Smooth muscle cell (in vitro differentiated cells): ENCODE data around the gene ATF7. TPM values are rescaled to one million over a fixed set of nuclear protein-coding genes. Genes with fewer than 3 reads are reported as not detected.

Experiments
- DNase-seq: peaks from one replicate; lab custom pipeline; 2025; ENCODE audit not compliant: unreplicated experiment; lab: John Stamatoyannopoulos, UW
- H2AFZ ChIP-seq: fragments of 200-600 bp; sonication (generic); 2 replicates; pipeline ENCODE4 v1.6.0; 2016; ENCODE audit warnings: antibody characterized with exemption, low read depth, mild to moderate bottlenecking
- H3F3A ChIP-seq: fragments of 200-600 bp; sonication (generic); 2 replicates; pipeline ENCODE4 v1.6.0; 2017; ENCODE audit warnings: antibody characterized with exemption, low read depth
- H3K27ac ChIP-seq: fragments of 200-600 bp; sonication (generic); 2 replicates; pipeline ENCODE4 v1.5.1; 2016; ENCODE audit warnings: low read depth, mild to moderate bottlenecking
- H3K27me3 ChIP-seq: fragments of 200-600 bp; sonication (generic); 2 replicates; pipeline ENCODE4 v1.6.1; 2016; ENCODE audit warnings: low read depth, mild to moderate bottlenecking
- H3K36me3 ChIP-seq: fragments of 200-600 bp; sonication (generic); 2 replicates; pipeline ENCODE4 v1.5.1; 2016; ENCODE audit warnings: low read depth
- H3K4me1 ChIP-seq: fragments of 200-600 bp; sonication (generic); 2 replicates; pipeline ENCODE4 v1.5.1; 2016; ENCODE audit warnings: low read depth
- H3K4me2 ChIP-seq: fragments of 200-600 bp; sonication (generic); 2 replicates; pipeline ENCODE4 v1.6.0; 2016; ENCODE audit warnings: mild to moderate bottlenecking
- H3K4me3 ChIP-seq: fragments of 200-600 bp; sonication (generic); 2 replicates; pipeline ENCODE4 v1.5.1; 2016; ENCODE audit warnings: mild to moderate bottlenecking
- H3K79me2 ChIP-seq: fragments of 200-600 bp; sonication (generic); 2 replicates; pipeline ENCODE4 v1.6.0; 2016; ENCODE audit warnings: low read depth, mild to moderate bottlenecking
- H3K9ac ChIP-seq: fragments of 200-600 bp; sonication (generic); 2 replicates; pipeline ENCODE4 v1.6.0; 2016; ENCODE audit warnings: low read depth
- H3K9me3 ChIP-seq: fragments of 200-600 bp; sonication (generic); replicated peaks from 2 replicates; pipeline ENCODE4 v1.5.1; 2016; ENCODE audit warnings: low read depth
- H4K20me1 ChIP-seq: fragments of 200-600 bp; sonication (generic); 2 replicates; pipeline ENCODE4 v1.6.0; 2016; ENCODE audit warnings: low read depth
- WGBS: methylation state at CpG from one replicate; pipeline ENCODE4 v1.1.7; 2016; ENCODE audit warnings: low lambda C conversion rate; 5-methylcytosine and 5-hydroxymethylcytosine counted together
- polyA plus RNA-seq: library from polyadenylated mRNA; unstranded; fragments of >200 nt; fragmentation: Nextera tagmentation; extraction: Ambion mirVana; gene quantifications from 2 replicates; pipeline ENCODE4 v1.2.1, GENCODE V29; 2016
- total RNA-seq: library from RNA; depleted of rRNA; stranded (reverse); fragments of >200 nt; gene quantifications from 2 replicates; pipeline ENCODE4 v1.2.3, GENCODE V29; 2014
- TF ChIP-seq, protein P1 (sequence below): fragments of 200-600 bp; sonication (generic); IDR thresholded peaks from 2 replicates; pipeline ENCODE4 v1.5.1; 2017; ENCODE audit warnings: borderline replicate concordance, mild to moderate bottlenecking, antibody characterized with exemption; ENCODE audit not compliant: insufficient read depth, poor library complexity, severe bottlenecking

Gene ATF7
- total and polyA plus RNA-seq, 2 experiments from 2014 or later: 15.2 to 28.5 TPM

DNA sequence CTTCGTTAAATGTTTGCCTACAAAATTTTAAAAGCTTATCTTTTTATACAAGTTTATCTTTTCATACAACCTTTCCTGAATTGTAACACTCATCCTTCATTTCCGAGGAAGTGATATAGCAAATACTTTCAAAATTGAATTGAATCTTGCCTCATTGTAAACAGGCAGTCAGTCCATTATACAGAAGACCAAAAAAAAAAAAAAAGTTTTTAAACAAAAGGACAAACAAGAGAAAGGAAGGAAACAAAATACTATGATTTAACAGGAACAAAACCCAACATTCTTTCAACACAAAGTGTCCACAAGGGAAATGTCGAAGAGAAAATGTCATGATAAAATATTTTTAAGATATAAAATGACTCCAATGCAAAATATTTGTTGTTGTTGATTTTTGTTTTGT lies 8.5 kb downstream of the ATF7 start:
- Histone ChIP-seq H3K27me3 (no peaks in the 10 kb centered on the region), H3K4me3 (no peak overlapping the region), H3K9ac (no peak overlapping the region), H3K9me3 (no peaks in the 10 kb centered on the region), H3K79me2 (peaks cover 95% of the 10 kb centered on the region), H3K4me2 (no peak overlapping the region), H2AFZ (no peak overlapping the region), H3K4me1 (no peaks in the 10 kb centered on the region), H3K36me3 (no peaks in the 10 kb centered on the region), H3K27ac (no peak overlapping the region), H4K20me1 (peaks cover 88% of the 10 kb centered on the region), H3F3A (no peaks in the 10 kb centered on the region)
- no peak for DNase-seq
- TF ChIP-seq, protein P1, sequence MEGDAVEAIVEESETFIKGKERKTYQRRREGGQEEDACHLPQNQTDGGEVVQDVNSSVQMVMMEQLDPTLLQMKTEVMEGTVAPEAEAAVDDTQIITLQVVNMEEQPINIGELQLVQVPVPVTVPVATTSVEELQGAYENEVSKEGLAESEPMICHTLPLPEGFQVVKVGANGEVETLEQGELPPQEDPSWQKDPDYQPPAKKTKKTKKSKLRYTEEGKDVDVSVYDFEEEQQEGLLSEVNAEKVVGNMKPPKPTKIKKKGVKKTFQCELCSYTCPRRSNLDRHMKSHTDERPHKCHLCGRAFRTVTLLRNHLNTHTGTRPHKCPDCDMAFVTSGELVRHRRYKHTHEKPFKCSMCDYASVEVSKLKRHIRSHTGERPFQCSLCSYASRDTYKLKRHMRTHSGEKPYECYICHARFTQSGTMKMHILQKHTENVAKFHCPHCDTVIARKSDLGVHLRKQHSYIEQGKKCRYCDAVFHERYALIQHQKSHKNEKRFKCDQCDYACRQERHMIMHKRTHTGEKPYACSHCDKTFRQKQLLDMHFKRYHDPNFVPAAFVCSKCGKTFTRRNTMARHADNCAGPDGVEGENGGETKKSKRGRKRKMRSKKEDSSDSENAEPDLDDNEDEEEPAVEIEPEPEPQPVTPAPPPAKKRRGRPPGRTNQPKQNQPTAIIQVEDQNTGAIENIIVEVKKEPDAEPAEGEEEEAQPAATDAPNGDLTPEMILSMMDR: no peak
- WGBS: 89% methylated on average over 3 of the region's 3 CpGs

- WGBS: 99% methylated on average over 4 of the region's 4 CpGs
- H4K20me1 ChIP-seq: peaks cover 95% of the 10 kb centered on the region
- H3K79me2 ChIP-seq: peaks cover 94% of the 10 kb centered on the region
- no peak overlapping the region for H3K9ac ChIP-seq
- H3F3A ChIP-seq: no peaks in the 10 kb centered on the region
- H3K4me1 ChIP-seq: no peaks in the 10 kb centered on the region
- no peak overlapping the region for H3K27ac ChIP-seq
- TF ChIP-seq, protein P1: no peak
- H3K4me3 ChIP-seq: no peak overlapping the region
- DNase-seq: no peak
- no peak overlapping the region for H2AFZ ChIP-seq
- H3K27me3 ChIP-seq: no peaks in the 10 kb centered on the region
- H3K36me3 ChIP-seq: no peaks in the 10 kb centered on the region
- no peaks in the 10 kb centered on the region for H3K9me3 ChIP-seq
- H3K4me2 ChIP-seq: no peak overlapping the region
These were observed 9.2 kb downstream of the ATF7 start for GRCh38 chr12:53616950-53617349.

DNA sequence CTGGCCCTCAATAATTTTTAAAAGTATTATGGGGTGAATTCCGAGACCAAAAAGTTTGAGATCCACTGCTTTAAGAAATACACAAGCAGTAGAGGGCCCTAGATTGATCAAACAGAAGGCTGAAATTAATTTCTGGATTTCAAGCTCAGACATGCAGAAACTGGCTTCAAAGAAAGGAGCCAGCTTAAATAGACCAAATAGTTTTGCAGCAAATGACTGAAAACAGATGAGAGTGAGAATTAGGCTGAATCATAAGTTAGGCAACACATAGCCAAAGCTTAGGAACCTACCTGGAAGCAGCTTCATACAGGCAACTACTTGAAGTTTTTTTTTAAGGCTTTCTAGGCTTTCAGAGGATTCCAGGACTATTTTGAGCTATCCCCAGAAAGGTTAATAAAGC lies 12.4 kb downstream of the ATF7 start:
- WGBS: 100% methylated on average over 1 of the region's 1 CpG

GRCh38 chr12:53612978-53613377 lies 13.2 kb downstream of the ATF7 start:
- no peak overlapping the region for H3K4me2 ChIP-seq
- 97% methylated on average over 2 of the region's 2 CpGs for WGBS
- TF ChIP-seq, protein P1: no peak
- H3K27ac ChIP-seq: no peak overlapping the region
- no peaks in the 10 kb centered on the region for H3K36me3 ChIP-seq
- peaks cover 91% of the 10 kb centered on the region for H3K79me2 ChIP-seq
- no peak for DNase-seq
- H3K9ac ChIP-seq: no peak overlapping the region
- H3F3A ChIP-seq: no peaks in the 10 kb centered on the region
- no peaks in the 10 kb centered on the region for H3K27me3 ChIP-seq
- H3K4me3 ChIP-seq: no peak overlapping the region
- H2AFZ ChIP-seq: no peak overlapping the region
- no peaks in the 10 kb centered on the region for H3K4me1 ChIP-seq
- peaks cover 90% of the 10 kb centered on the region for H4K20me1 ChIP-seq
- H3K9me3 ChIP-seq: no peaks in the 10 kb centered on the region

More for the DNA sequence above, 12.4 kb downstream of the ATF7 start:
- Histone ChIP-seq H4K20me1 (peaks cover 93% of the 10 kb centered on the region), H3K27ac (peak overlapping the region; percentile 24), H3K4me1 (no peaks in the 10 kb centered on the region), H3K79me2 (peaks cover 93% of the 10 kb centered on the region), H3K36me3 (no peaks in the 10 kb centered on the region), H3K4me2 (no peak overlapping the region), H3K9me3 (no peaks in the 10 kb centered on the region), H3F3A (no peaks in the 10 kb centered on the region), H3K4me3 (no peak overlapping the region), H3K9ac (no peak overlapping the region), H2AFZ (no peak overlapping the region), H3K27me3 (no peaks in the 10 kb centered on the region)
- no peak for DNase-seq
- TF ChIP-seq, protein P1: no peak
